PC-9 (cell line): ENCODE data around the gene CTNNA1.

ENCODE experiments used
- CTCF ChIP-seq: fragments of 200-600 bp; sonication (generic); conservative IDR thresholded peaks from 2 replicates; pipeline ENCODE4 v1.6.1; 2017; ENCODE audit warnings: mixed run types, antibody characterized with exemption, mild to moderate bottlenecking, moderate library complexity
- EZH2 ChIP-seq: fragments of 200-600 bp; sonication (generic); IDR thresholded peaks from 2 replicates; pipeline ENCODE4 v1.8.0; 2017; ENCODE audit warnings: antibody characterized with exemption, low read depth

- TF ChIP-seq CTCF (no peak), EZH2 (no peak)
Observed at GRCh38 chr5:138875552-138875875, 122.3 kb downstream of the CTNNA1 start.
